GM19467 (cell line): Measurements from ENCODE around the gene SEMA3C.

Source experiments
- ATAC-seq: cut with Tn5 transposase; IDR thresholded peaks from one replicate; pipeline ENCODE4 v1.9.1; 2021; ENCODE audit warnings: mild to moderate bottlenecking, moderate library complexity; ENCODE audit not compliant: unreplicated experiment

SEMA3C gene

DNA sequence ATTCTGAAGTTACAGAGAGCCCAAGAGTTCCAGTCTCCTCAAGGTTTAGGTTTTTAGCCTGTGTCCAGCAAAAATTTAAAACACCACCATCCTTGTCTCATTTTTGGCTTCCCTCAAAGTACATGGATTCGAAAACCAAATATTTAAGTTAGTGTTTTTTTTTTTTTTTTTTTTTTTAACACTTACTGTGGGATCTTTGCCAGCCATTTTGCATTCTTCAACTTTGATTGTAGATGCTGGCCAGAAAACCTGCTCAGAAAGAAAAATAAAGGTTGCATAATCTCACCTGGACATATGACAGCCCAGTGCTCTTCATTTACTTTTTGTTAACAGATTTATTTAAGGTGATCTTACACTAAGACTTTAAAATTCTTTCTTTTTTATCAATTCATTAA is 91.6 kb downstream of the SEMA3C start:
- no peak for ATAC-seq

- ATAC-seq = no peak
Measured at GRCh38 chr7:80826520-80827238, 92.2 kb downstream of the SEMA3C start.

DNA sequence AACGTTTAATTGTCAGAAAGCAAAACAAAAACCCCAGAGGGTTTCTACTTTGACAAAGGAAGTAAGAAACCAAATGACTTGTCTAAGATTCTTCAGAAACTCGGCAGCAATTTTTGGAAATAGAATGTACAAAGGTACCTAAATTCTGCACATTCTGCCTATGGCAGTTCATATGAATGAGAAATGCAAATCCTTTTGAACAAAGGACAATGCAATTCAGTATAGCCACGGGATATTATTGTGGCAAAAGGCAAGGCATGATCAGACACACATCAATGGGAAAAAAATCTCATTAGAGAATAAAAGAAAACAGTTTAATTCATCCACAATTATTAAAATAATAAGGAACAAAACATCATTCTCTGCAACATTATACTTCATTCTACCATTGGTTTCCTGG is 93.4 kb downstream of the SEMA3C start:
- no peak for ATAC-seq

GRCh38 chr7:80824253-80824652 is 94.6 kb downstream of the SEMA3C start:
- ATAC-seq = no peak

DNA sequence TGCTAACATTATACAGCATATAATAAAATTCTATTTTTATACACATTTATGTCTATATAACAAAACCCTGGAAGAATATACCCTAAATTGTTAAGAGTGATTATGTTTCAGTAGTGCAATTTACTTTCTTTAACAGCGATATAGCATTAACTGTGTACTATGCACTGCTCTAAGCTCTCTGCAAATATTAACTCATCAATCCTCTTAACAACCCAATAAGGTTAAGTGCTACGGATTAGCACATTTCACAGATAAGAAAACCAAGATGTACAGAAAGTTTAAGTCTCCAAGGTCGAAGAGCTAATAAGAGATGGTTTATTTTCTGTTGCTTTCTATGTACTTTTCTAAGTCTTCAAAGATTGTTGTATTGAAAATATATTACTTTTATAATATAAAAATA is 95.8 kb downstream of the SEMA3C start:
- no peak for ATAC-seq

- ATAC-seq = no peak
Measured at GRCh38 chr7:80821771-80822319, 97.0 kb downstream of the SEMA3C start.

- no peak for ATAC-seq
Measured at GRCh38 chr7:80819503-80819902, 99.3 kb downstream of the SEMA3C start.

DNA sequence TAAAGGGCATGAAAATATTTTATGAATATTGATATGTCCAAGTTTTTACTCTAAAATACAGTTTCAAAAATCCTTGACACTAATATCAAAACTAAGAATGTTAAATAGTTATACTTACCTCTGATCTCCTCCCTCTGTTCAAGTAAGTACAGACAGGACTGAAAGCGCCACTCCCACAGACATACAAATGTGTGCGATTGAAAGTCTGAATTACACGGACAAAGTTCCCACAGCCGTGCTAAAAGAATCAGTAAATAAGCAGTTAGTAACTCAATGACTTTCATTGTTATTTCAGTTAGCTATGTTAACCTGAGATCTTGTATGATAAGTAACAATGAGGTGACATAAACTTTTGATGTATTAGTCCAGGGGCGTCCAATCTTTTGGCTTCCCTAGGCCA is 100.7 kb downstream of the SEMA3C start:
- ATAC-seq = no peak

GRCh38 chr7:80816806-80817205 is 102.0 kb downstream of the SEMA3C start:
- ATAC-seq = no peak

- ATAC-seq = no peak
Measured at GRCh38 chr7:80815733-80816132, 103.1 kb downstream of the SEMA3C start.

DNA sequence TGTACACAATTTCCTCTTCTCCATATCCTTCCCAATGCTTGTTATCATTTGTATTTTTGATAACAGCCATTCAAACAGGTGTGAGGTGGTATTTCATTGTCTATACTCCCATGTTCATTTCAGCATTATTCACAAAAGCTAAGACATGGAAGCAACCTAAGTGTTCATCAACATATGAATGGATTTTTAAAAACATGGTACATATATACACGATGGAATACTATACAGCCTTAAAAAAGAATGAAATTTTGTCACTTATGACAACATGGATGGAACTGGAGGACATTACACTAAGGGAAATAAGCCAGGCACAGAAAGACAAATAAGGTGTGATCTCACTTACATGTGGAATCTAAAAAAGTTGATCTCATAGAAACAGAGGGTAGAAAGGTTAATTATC is 109.3 kb downstream of the SEMA3C start:
- ATAC-seq = no peak

- no peak for ATAC-seq
Measured at GRCh38 chr7:80807166-80807900, 111.5 kb downstream of the SEMA3C start.

GRCh38 chr7:80806663-80807062 is 112.2 kb downstream of the SEMA3C start:
- no peak for ATAC-seq

DNA sequence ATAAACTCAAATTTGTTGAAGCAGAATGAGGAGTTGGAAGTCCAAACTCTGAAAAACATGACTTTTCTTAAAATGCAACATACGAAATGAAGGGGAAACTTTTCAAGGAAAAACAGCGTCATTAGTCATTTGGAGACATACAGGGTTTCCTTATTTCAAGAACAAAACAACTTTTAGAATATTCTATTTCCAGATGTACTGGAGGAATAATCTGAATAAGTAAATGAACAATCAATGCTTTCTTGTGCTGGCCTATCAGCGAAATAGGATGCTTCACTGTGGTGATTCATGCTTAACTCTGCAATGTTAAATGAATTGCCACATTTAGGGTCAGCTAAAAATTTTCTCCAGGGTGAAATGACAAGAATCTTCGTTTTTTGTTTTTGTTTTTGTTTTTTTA is 114.3 kb downstream of the SEMA3C start:
- no peak for ATAC-seq

- no peak for ATAC-seq
Measured at GRCh38 chr7:80802527-80802926, 116.3 kb downstream of the SEMA3C start.

GRCh38 chr7:80794631-80795573 is 123.9 kb downstream of the SEMA3C start:
- no peak for ATAC-seq

- ATAC-seq = no peak
Measured at GRCh38 chr7:80791509-80791929, 127.3 kb downstream of the SEMA3C start.

GRCh38 chr7:80790877-80791276 is 128.0 kb downstream of the SEMA3C start:
- ATAC-seq = no peak

GRCh38 chr7:80787721-80788120 is 131.1 kb downstream of the SEMA3C start:
- no peak for ATAC-seq

GRCh38 chr7:80785961-80786536 is 132.8 kb downstream of the SEMA3C start:
- no peak for ATAC-seq

DNA sequence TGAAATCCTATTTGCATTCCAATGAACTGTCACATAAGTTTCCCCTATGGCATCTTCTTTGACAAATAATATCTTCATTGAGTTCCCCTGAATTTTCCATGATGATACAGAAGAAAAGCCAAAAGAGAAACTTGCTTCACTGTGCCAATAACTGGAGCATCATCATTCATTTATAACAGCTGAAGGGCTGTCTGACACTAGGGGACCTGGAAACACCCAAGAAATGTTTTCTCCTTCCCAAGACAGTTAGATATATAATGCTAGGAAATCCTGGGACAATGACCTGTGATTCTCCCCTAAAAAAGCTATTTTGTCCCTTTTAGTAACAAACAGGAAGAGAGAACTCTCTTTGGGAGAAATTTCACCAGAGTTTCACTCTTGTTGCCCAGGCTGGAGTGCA is 133.6 kb downstream of the SEMA3C start:
- no peak for ATAC-seq
